Suprapubic skin (tissue), 4 donors: Measurements from ENCODE around the gene C4orf54.

Experiments
- CTCF ChIP-seq, 2 donors: fragments of 200-600 bp in 1 of 2; fragments of 450-650 bp in 1 of 2; sonication (generic) in 1 of 2; IDR thresholded peaks; one replicate each; pipeline ENCODE4 v1.5.1; 2016 to 2019; ENCODE audit warnings: antibody characterized with exemption in 2 of 2, mild to moderate bottlenecking in 1 of 2, moderate library complexity in 1 of 2
- EP300 ChIP-seq: sonication (generic); formaldehyde crosslinking; IDR thresholded peaks from one replicate; pipeline ENCODE4 v1.6.1; 2017; ENCODE audit warnings: antibody characterized with exemption
- POLR2AphosphoS5 ChIP-seq, 3 donors: sonication (generic); formaldehyde crosslinking; IDR thresholded peaks; one replicate each; pipeline ENCODE4 v1.6.1; 2017; ENCODE audit warnings: antibody characterized with exemption in 3 of 3

GRCh38 chr4:99615170-99615820 is 42.3 kb downstream of the C4orf54 start:
- TF ChIP-seq POLR2AphosphoS5 (IDR thresholded peaks at IDR 0.05) (no peak), CTCF (IDR thresholded peaks at IDR 0.05) (no peak), EP300 (no peak)
